Mucosa of gallbladder (tissue), 1 donor: ENCODE data around the gene INSRR. TPM values are rescaled to one million over a fixed set of nuclear protein-coding genes. Genes with fewer than 3 reads are reported as not detected.

Experiments used
- DNase-seq: peaks from one replicate; pipeline ENCODE4 v3.0.0-alpha.2; 2020; ENCODE audit warnings: low spot score
- total RNA-seq: library from RNA; stranded (reverse); gene quantifications from one replicate; pipeline ENCODE4 v1.2.1, GENCODE V29; 2021
- donor health status: DM: no; HTN: no; CAD: no.

The INSRR gene
- 0.58 TPM for total RNA-seq

- no peak for DNase-seq
These were observed at the start of gene INSRR for GRCh38 chr1:156858959-156859522. Gene INSRR (minus strand): TSS chr1:156859117. CDS start chr1:156858621, 496 bp downstream.

GRCh38 chr1:156908541-156908940 is 49.6 kb upstream of the INSRR start:
- no peak for DNase-seq

DNA sequence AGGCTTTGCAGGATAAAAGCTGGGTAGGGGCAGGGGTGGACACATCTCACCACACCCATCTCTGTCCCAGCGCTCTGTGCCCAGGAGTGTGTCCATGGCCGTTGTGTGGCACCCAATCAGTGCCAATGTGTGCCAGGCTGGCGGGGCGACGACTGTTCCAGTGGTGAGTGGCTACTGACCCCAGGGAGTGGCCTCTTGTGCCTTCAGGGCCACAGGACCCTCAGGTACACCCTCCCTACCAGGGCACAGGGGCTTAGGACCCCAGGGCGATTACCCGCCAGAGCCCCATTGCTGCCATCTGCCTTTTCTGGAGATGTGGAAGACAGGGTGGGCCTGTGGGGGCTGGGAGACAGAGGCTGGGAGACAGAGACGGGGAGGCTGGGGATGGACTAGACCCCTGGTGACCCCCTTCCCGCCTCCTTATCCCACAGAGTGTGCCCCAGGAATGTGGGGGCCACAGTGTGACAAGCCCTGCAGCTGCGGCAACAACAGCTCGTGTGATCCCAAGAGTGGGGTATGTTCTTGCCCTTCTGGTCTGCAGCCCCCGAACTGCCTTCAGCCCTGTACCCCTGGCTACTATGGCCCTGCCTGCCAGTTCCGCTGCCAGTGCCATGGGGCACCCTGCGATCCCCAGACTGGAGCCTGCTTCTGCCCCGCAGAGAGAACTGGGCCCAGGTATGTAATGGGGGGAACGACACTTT is 47.4 kb upstream of the INSRR start:
- no peak for DNase-seq

GRCh38 chr1:156905651-156906050 is 46.7 kb upstream of the INSRR start:
- DNase-seq, result no peak

GRCh38 chr1:156905176-156905575 is 46.3 kb upstream of the INSRR start:
- no peak for DNase-seq

DNA sequence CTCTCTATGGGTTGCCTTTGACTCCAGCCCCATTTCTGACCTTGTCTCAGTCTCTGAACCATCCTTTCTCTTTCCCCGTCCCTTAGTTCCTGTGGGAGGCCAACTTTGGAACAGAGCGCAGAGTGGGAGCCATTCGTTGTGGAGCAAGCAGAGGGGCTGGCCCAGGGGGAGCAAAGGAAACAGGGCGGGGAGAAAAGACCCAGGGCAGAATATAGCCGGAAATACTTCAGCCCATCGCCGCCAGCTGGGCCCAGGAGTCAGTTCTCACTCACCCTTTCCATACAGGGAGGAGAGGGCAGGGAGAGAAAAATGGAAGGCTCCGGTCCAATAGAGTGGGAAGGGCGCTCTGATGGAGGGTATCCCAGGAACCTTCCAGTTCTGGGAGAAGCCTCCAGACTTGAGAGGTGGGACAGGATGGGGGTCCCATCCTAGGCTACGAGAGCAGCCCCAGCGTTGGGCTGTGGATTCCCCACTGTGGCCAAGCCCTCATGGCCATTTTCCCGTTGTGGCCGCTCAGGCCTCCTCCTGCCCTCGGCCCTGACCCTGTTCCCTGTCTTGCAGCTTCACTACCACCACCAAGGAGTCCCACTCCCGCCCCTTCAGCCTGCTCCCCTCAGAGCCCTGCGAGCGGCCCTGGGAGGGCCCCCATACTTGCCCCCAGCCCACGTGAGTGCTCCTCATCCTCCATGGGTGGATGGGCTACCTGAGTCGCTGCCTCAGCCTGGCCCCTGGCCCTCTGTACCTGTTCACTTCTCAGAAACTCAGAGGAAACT is 45.5 kb upstream of the INSRR start:
- DNase-seq, result no peak

DNA sequence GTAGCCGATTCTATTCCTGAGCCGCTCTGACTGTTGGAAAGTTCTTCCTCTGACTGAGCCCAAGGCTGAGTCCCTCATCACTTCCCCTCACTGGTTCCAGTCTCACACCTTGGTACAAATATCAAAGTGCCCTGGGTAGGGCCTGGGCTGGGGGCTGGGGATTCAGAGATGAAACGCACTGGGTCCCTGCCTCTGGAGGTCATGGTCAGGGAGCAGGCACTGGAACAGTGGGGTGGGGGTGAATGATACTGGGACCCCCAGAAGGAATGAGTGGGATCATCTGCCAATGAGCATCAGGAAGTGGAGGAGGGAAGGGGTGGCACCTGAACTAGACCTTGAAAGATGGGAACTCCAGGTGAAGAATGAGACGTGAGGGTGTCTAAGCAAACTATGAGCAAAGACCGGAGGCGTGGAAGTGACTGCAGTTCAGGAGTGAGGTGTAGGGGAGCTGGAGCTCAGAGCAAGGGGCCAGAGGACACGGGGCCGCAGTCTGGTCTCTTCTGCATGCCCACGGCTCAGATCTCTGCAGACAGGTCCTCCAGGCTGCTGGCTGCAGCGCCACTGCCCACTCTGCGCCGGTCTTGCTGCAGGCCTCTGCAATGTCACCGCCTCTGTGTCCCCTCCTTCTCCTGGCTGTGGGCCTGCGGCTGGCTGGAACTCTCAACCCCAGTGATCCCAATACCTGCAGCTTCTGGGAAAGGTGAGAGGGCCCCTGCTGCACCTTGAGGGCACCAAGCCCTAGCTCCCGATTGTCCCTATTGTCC is 44.6 kb upstream of the INSRR start:
- no peak for DNase-seq

- no peak for DNase-seq
These were observed 43.3 kb upstream of the INSRR start for GRCh38 chr1:156901966-156902915.

- DNase-seq, result no peak
These were observed 42.6 kb upstream of the INSRR start for GRCh38 chr1:156901590-156901900.

- no peak for DNase-seq
These were observed 42.1 kb upstream of the INSRR start for GRCh38 chr1:156900896-156901589.

GRCh38 chr1:156899956-156900718 is 41.2 kb upstream of the INSRR start:
- no peak for DNase-seq

GRCh38 chr1:156898971-156899664 is 40.2 kb upstream of the INSRR start:
- DNase-seq, result no peak

DNA sequence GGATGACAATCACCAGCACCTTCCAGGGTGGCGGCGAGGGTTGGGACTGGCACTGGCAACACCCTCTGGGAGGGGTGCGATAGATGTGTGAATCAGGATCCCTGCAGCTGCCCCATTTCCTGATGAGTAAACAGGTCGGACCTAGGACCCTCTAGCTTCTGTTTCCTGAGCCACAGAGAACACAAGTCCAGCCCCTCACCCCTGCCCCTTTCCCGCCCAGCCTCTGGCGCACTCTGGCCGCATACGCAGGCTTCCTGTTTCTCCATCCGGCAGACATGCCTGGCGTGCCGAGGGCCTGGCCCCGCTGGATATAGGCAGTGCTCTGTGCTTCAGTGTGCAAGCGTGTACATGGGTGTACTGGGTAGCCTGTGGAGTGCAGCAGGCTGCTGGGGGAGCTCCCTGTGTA is 39.2 kb upstream of the INSRR start:
- peak; percentile 48 for DNase-seq

- DNase-seq, result no peak
These were observed 38.3 kb upstream of the INSRR start for GRCh38 chr1:156897078-156897825.

DNA sequence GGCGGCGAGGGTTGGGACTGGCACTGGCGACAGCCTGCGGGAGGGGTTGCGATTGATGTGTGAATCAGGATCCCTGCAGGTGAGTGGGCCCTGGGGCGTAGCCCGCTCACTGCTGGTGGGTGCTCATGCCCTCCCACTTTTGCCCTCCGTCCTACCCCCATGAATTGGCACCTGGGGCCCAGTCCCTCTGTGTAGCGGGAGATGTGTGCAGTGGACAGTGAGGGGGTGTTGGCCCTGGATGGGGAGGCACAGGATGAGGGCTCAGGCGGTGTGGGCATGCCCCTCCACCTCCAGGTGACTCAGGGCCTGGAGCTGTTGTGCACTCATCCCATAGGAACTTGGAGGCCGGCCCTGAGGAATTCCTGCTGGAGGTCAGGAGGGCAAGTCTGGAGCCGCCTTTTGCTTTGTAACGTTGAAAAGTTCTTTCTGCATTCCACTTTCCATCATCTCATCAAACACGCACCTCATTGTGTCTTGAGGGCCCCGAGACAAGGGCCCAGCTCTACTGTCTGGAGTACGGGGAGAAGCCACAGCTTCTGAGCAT is 37.6 kb upstream of the INSRR start:
- no peak for DNase-seq

DNA sequence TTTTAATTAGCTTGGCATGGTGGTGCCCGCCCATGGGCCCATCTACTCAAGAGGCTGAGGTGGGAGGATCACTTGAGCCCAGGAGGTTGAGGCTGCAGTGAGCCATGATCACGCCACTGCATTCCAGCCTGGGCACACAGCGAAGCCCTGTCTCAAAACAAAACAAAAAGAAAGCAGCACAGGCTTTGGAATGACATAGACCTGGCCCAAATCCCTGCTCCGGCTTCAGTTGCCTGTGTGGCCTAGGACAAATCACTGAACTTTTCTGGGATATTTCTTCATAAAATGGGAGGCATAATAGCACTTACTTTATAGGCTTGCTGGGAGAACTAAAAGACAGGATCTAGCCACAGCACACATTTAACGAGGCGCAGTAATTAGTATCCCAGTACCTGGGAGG is 37.0 kb upstream of the INSRR start:
- DNase-seq, result no peak

GRCh38 chr1:156895455-156895812 is 36.5 kb upstream of the INSRR start:
- no peak for DNase-seq

GRCh38 chr1:156894711-156895454 is 36.0 kb upstream of the INSRR start:
- DNase-seq, result no peak
